Measurements from ENCODE around the gene NPL. TPM values are rescaled to one million over a fixed set of nuclear protein-coding genes. Genes with fewer than 3 reads are reported as not detected.

Gene NPL
- total RNA-seq, 4 donors from 2014 or later, result 4.6 to 7.2 (median 6.6) TPM

- intact Hi-C loops (cut with DNase I), result no loop called here
- no peaks in the 10 kb centered on the region for H3K27me3 ChIP-seq
- no peaks in the 10 kb centered on the region for H3K36me3 ChIP-seq
- H3K4me3 ChIP-seq, result no peak overlapping the region
- TF ChIP-seq POLR2AphosphoS5 (IDR thresholded peaks at IDR 0.05) (no peak), EP300 (IDR thresholded peaks at IDR 0.05) (no peak), POLR2A (IDR thresholded peaks at IDR 0.05; ENCODE audit: low read depth) (no peak), CTCF (IDR thresholded peaks at IDR 0.05) (no peak)
- no peaks in the 10 kb centered on the region for H3K9me3 ChIP-seq
- no peak overlapping the region for H3K27ac ChIP-seq (replicated peaks in 1 of 4)
- peaks cover 0 to 9% (median 2%) of the 10 kb centered on the region in 4 donors for H3K4me1 ChIP-seq
- 89% methylated on average over 4 of the region's 4 CpGs for WGBS
- no peak for DNase-seq (ENCODE audit: extremely low spot score)
These were observed 27.9 kb upstream of the NPL start for GRCh38 chr1:182761396-182762395.

GRCh38 chr1:182762536-182762935 lies 27.0 kb upstream of the NPL start:
- Histone ChIP-seq H3K4me1 (peaks cover 0 to 9% (median 2%) of the 10 kb centered on the region in 4 donors), H3K27ac (replicated peaks in 1 of 4) (no peak overlapping the region), H3K36me3 (no peaks in the 10 kb centered on the region), H3K4me3 (no peak overlapping the region), H3K27me3 (no peaks in the 10 kb centered on the region), H3K9me3 (no peaks in the 10 kb centered on the region)
- 93% methylated on average over 4 of the region's 4 CpGs for WGBS
- intact Hi-C loops (cut with DNase I), result no loop called here
- TF ChIP-seq POLR2A (IDR thresholded peaks at IDR 0.05; ENCODE audit: low read depth) (no peak), EP300 (IDR thresholded peaks at IDR 0.05) (no peak), POLR2AphosphoS5 (IDR thresholded peaks at IDR 0.05) (no peak), CTCF (IDR thresholded peaks at IDR 0.05) (no peak)
- DNase-seq (ENCODE audit: extremely low spot score), result no peak

GRCh38 chr1:182764029-182764727 lies 25.4 kb upstream of the NPL start:
- 59% methylated on average over 4 of the region's 4 CpGs for WGBS
- intact Hi-C loops (cut with DNase I), result no loop called here

GRCh38 chr1:182765391-182765790 lies 24.2 kb upstream of the NPL start:
- no peak for DNase-seq (ENCODE audit: extremely low spot score)
- 63% methylated on average over 3 of the region's 3 CpGs for WGBS
- intact Hi-C loops (cut with DNase I), result no loop called here

More at GRCh38 chr1:182764029-182764727, 25.4 kb upstream of the NPL start:
- H3K9me3 ChIP-seq, result no peaks in the 10 kb centered on the region
- no peak for DNase-seq (ENCODE audit: extremely low spot score)
- TF ChIP-seq CTCF (IDR thresholded peaks at IDR 0.05), result no peak
- no peak for TF ChIP-seq POLR2AphosphoS5 (IDR thresholded peaks at IDR 0.05)
- no peak for TF ChIP-seq POLR2A (IDR thresholded peaks at IDR 0.05; ENCODE audit: low read depth)
- no peak for TF ChIP-seq EP300 (IDR thresholded peaks at IDR 0.05)
- H3K4me3 ChIP-seq, result no peak overlapping the region
- no peaks in the 10 kb centered on the region for H3K27me3 ChIP-seq
- H3K27ac ChIP-seq (replicated peaks in 1 of 4), result no peak overlapping the region
- H3K4me1 ChIP-seq, result peaks cover 0 to 9% (median 2%) of the 10 kb centered on the region in 4 donors
- no peaks in the 10 kb centered on the region for H3K36me3 ChIP-seq

More at GRCh38 chr1:182765391-182765790, 24.2 kb upstream of the NPL start:
- Histone ChIP-seq H3K9me3 (no peaks in the 10 kb centered on the region), H3K27me3 (no peaks in the 10 kb centered on the region), H3K4me3 (no peak overlapping the region), H3K4me1 (peaks cover 0 to 9% (median 3%) of the 10 kb centered on the region in 4 donors), H3K27ac (replicated peaks in 1 of 4) (no peak overlapping the region), H3K36me3 (no peaks in the 10 kb centered on the region)
- TF ChIP-seq POLR2AphosphoS5 (IDR thresholded peaks at IDR 0.05) (no peak), EP300 (IDR thresholded peaks at IDR 0.05) (no peak), CTCF (IDR thresholded peaks at IDR 0.05) (no peak), POLR2A (IDR thresholded peaks at IDR 0.05; ENCODE audit: low read depth) (no peak)
